IMR-90 (cell line): ENCODE measurements around the gene MMS19. TPM values are rescaled to one million over a fixed set of nuclear protein-coding genes. Genes with fewer than 3 reads are reported as not detected.

Source experiments
- ATAC-seq: fragments of 200-7000 bp; cut with Tn5 transposase; 2 replicates; pipeline ENCODE4 v1.9.1; 2020; ENCODE audit warnings: low read depth, mild to moderate bottlenecking, moderate library complexity
- BruUV-seq: library from RNA; stranded (reverse); fragments of 400-500 nt; replicated peaks from 2 replicates; lab custom pipeline; 2021; lab: Mats Ljungman, UMichigan
- CTCF ChIA-PET: fragments of 300-600 bp; formaldehyde crosslinking; extraction: SDS; loops from one replicate; lab custom pipeline; 2021; ENCODE audit warnings: antibody characterized with exemption; lab: Yijun Ruan, JAX
- POLR2A ChIA-PET: fragments of 300-600 bp; sonication (Branson Sonifier 250); formaldehyde crosslinking; loops from one replicate; lab custom pipeline; 2022; ENCODE audit warnings: antibody characterized with exemption; ENCODE audit not compliant: unreplicated experiment; lab: Charles Lee
- DNase-seq: peaks from one replicate; pipeline ENCODE4 v3.0.0; 2013
- H2AFZ ChIP-seq: replicated peaks from 2 replicates; pipeline ENCODE3; 2013; ENCODE audit warnings: low read length, mild to moderate bottlenecking; ENCODE audit not compliant: poor library complexity
- H2AK5ac ChIP-seq: 2 replicates; pipeline ENCODE4 v1.6.1; 2013; ENCODE audit warnings: low read depth, low read length, inconsistent platforms
- H2AK9ac ChIP-seq: replicated peaks from 2 replicates; pipeline ENCODE3; 2013; ENCODE audit warnings: mild to moderate bottlenecking, low read depth, low read length, moderate library complexity; ENCODE audit not compliant: poor library complexity
- H2BK120ac ChIP-seq: 2 replicates; pipeline ENCODE4 v1.6.1; 2013; ENCODE audit warnings: low read depth, low read length, inconsistent platforms
- H2BK15ac ChIP-seq: 3 replicates; pipeline ENCODE4 v1.6.1; 2013; ENCODE audit warnings: low read depth, low read length, inconsistent platforms
- H2BK20ac ChIP-seq: 2 replicates; pipeline ENCODE4 v1.6.1; 2013; ENCODE audit warnings: low read depth, mild to moderate bottlenecking, inconsistent platforms, low read length, moderate library complexity
- H2BK5ac ChIP-seq: 2 replicates; pipeline ENCODE4 v1.6.1; 2013; ENCODE audit warnings: mild to moderate bottlenecking, low read depth, low read length, inconsistent platforms; ENCODE audit not compliant: poor library complexity, severe bottlenecking
- H3K14ac ChIP-seq: replicated peaks from 2 replicates; pipeline ENCODE4 v1.6.1; 2013; ENCODE audit warnings: low read depth, low read length, inconsistent platforms
- H3K18ac ChIP-seq: 2 replicates; pipeline ENCODE4 v1.6.1; 2013; ENCODE audit warnings: low read depth, low read length, control low read depth
- H3K23ac ChIP-seq: 2 replicates; pipeline ENCODE4 v1.6.1; 2013; ENCODE audit warnings: low read depth, low read length, inconsistent platforms
- H3K27ac ChIP-seq: 2 replicates; pipeline ENCODE4 v1.5.1; 2013; ENCODE audit warnings: mild to moderate bottlenecking, control low read depth, low read length; ENCODE audit not compliant: insufficient read depth
- H3K27me3 ChIP-seq: 2 replicates; pipeline ENCODE4 v1.6.1; 2013; ENCODE audit warnings: low read length; ENCODE audit not compliant: control insufficient read depth, insufficient read depth
- H3K36me3 ChIP-seq: 2 replicates; pipeline ENCODE4 v1.6.1; 2013; ENCODE audit warnings: low read length, mixed read lengths; ENCODE audit not compliant: control insufficient read depth, insufficient read depth
- H3K4ac ChIP-seq: 2 replicates; pipeline ENCODE4 v1.6.1; 2013; ENCODE audit warnings: low read depth, low read length, inconsistent platforms
- H3K4me1 ChIP-seq: 2 replicates; pipeline ENCODE4 v1.6.1; 2013; ENCODE audit warnings: low read length, mixed read lengths; ENCODE audit not compliant: control insufficient read depth, insufficient read depth
- H3K4me2 ChIP-seq: 2 replicates; pipeline ENCODE4 v1.6.1; 2013; ENCODE audit warnings: low read depth, mild to moderate bottlenecking, control low read depth, low read length, moderate library complexity
- H3K4me3 ChIP-seq: 2 replicates; pipeline ENCODE4 v1.5.1; 2013; ENCODE audit warnings: low read depth, mild to moderate bottlenecking, control low read depth, low read length, moderate library complexity; ENCODE audit not compliant: insufficient read depth
- H3K56ac ChIP-seq: 2 replicates; pipeline ENCODE4 v1.6.1; 2013; ENCODE audit warnings: low read length, inconsistent platforms; ENCODE audit not compliant: insufficient read depth; ENCODE audit errors: extremely low read depth
- H3K79me1 ChIP-seq, 2 experiments: 2 replicates each; pipeline ENCODE4 v1.6.1; 2013; ENCODE audit warnings: low read length in 2 of 2, inconsistent platforms in 1 of 2, low read depth in 1 of 2
- H3K9ac ChIP-seq: 2 replicates; pipeline ENCODE4 v1.6.1; 2013; ENCODE audit warnings: low read depth, low read length, control low read depth
- H3K9me1 ChIP-seq: 2 replicates; pipeline ENCODE4 v1.6.1; 2013; ENCODE audit warnings: low read length, inconsistent platforms; ENCODE audit not compliant: insufficient read depth
- H3K9me3 ChIP-seq: 2 replicates; pipeline ENCODE4 v1.6.1; 2013; ENCODE audit warnings: low read length; ENCODE audit not compliant: control insufficient read depth, insufficient read depth
- H4K20me1 ChIP-seq: 2 replicates; pipeline ENCODE4 v1.6.1; 2013; ENCODE audit warnings: low read length, inconsistent platforms; ENCODE audit not compliant: insufficient read depth
- H4K5ac ChIP-seq: 2 replicates; pipeline ENCODE4 v1.6.1; 2013; ENCODE audit warnings: mild to moderate bottlenecking, low read depth, low read length, control low read depth
- H4K8ac ChIP-seq, 2 experiments: 2 replicates each; pipeline ENCODE4 v1.6.1; 2013; ENCODE audit warnings: low read depth in 2 of 2, low read length in 2 of 2, control low read depth in 1 of 2, inconsistent platforms in 1 of 2
- H4K91ac ChIP-seq: 2 replicates; pipeline ENCODE4 v1.6.1; 2013; ENCODE audit warnings: low read depth, low read length, inconsistent platforms; ENCODE audit not compliant: insufficient read depth
- NFE2L2 ChIP-seq: fragments of 150-350 bp; IDR thresholded peaks from 2 replicates; pipeline ENCODE4 v1.6.1; 2016; ENCODE audit warnings: low read depth, mild to moderate bottlenecking, low read length
- RCOR1 ChIP-seq: IDR thresholded peaks from 2 replicates; pipeline ENCODE4 v1.6.1; 2012; ENCODE audit warnings: mild to moderate bottlenecking, low read length, improper control_type of control experiment; ENCODE audit not compliant: insufficient replicate concordance
- SMC3 ChIP-seq: fragments of 150-350 bp; IDR thresholded peaks from 2 replicates; pipeline ENCODE4 v1.6.1; 2016; ENCODE audit warnings: low read depth, mild to moderate bottlenecking, antibody characterized with exemption, low read length, moderate library complexity
- USF2 ChIP-seq: fragments of 150-350 bp; IDR thresholded peaks from 2 replicates; pipeline ENCODE4 v1.6.1; 2017; ENCODE audit warnings: mild to moderate bottlenecking, antibody characterized with exemption, low read length, low read depth
- WGBS, 2 experiments: methylation state at CpG; one replicate each; pipeline versions ENCODE4 v1.1.5 to v1.1.7; 2013; ENCODE audit warnings: missing lambda C conversion rate in 2 of 2; ENCODE audit not compliant: insufficient read length in 1 of 2; ENCODE audit errors: extremely low coverage in 2 of 2; 5-methylcytosine and 5-hydroxymethylcytosine counted together
- dilution Hi-C: fragments of 300-500 bp; cut with HindIII; formaldehyde crosslinking; loops from one replicate; pipeline ENCODE4 v1.14.3; 2018; ENCODE audit warnings: low sequenced_read_pairs; ENCODE audit not compliant: unreplicated experiment
- in situ Hi-C: fragments of 300-500 bp; cut with MboI; formaldehyde crosslinking; loops from 3 replicates; pipeline ENCODE4 v1.14.3; 2019; ENCODE audit warnings: low sequenced_read_pairs, inconsistent platforms, mixed read lengths
- intact Hi-C: fragments of 100-400 bp; cut with micrococcal nuclease; formaldehyde crosslinking; loops from 2 replicates; pipeline ENCODE4 v1.10.0; 2022
- polyA plus RNA-seq, 3 experiments: library from polyadenylated mRNA; depleted of rRNA; stranded (reverse); fragments of >200 nt; gene quantifications; 2 replicates each; pipeline ENCODE4 v1.2.3, GENCODE V29; 2012; ENCODE audit warnings: low replicate concordance in 1 of 3
- total RNA-seq: library from RNA; depleted of rRNA; stranded (reverse); fragments of >200 nt; gene quantifications from 2 replicates; pipeline ENCODE4 v1.2.3, GENCODE V29; 2012

The MMS19 gene
- total and polyA plus RNA-seq, 2 of the 4 experiments (the other 2 are of a cell fraction), result 70.1 to 72.7 TPM

GRCh38 chr10:97468162-97468561 is 30.1 kb downstream of the MMS19 start:
- Histone ChIP-seq H3K9ac (no peak overlapping the region), H3K79me1 (peaks cover 11 to 20% of the 10 kb centered on the region in 2 experiments; a peak in 3 of 4 replicates), H2BK5ac (no peak overlapping the region), H3K18ac (no peak overlapping the region), H3K56ac (no peak overlapping the region), H3K9me1 (no peaks in the 10 kb centered on the region), H3K27me3 (no peaks in the 10 kb centered on the region), H2BK20ac (no peak overlapping the region), H3K4me1 (peaks cover 8% of the 10 kb centered on the region), H4K5ac (no peak overlapping the region), H2BK15ac (no peak overlapping the region), H3K27ac (no peak overlapping the region), H3K36me3 (peaks cover 64% of the 10 kb centered on the region), H3K9me3 (no peaks in the 10 kb centered on the region), H3K4me2 (no peak overlapping the region), H4K8ac (no peak overlapping the region), H2AK9ac (no peak overlapping the region), H3K23ac (no peak overlapping the region), H3K14ac (no peak overlapping the region), H2AFZ (no peak overlapping the region), H4K20me1 (peaks cover 11% of the 10 kb centered on the region; the same call in 1 of the 2 replicates), H3K4me3 (no peak overlapping the region), H2BK120ac (no peak overlapping the region), H3K4ac (no peak overlapping the region), H2AK5ac (no peak overlapping the region), H4K91ac (no peak overlapping the region)
- BruUV-seq, result no TSS peak
- no peak for TF ChIP-seq RCOR1
- no peak for TF ChIP-seq USF2
- TF ChIP-seq SMC3, result no peak
- no peak for TF ChIP-seq NFE2L2
- WGBS, 2 experiments, result 90% methylated on average over 2 of the region's 3 CpGs; no CpG with 5 or more reads in 1 of the 2 experiments
- intact Hi-C loops, result no loop called here
- ChIA-PET POLR2A (no interaction called here), CTCF (interaction anchor here (1.1 to 1.3 kb wide), 2 partner anchors 21 to 86 kb away, joined by 3 read pairs; no protein-coding TSS in a partner anchor)
- DNase-seq, result no peak
- dilution Hi-C loops, result no loop called here
- ATAC-seq, result no peak
- in situ Hi-C loops, result no loop called here
